Hematopoietic multipotent progenitor cell (in vitro differentiated cells): Measurements from ENCODE around the gene ARHGAP15. TPM values are rescaled to one million over a fixed set of nuclear protein-coding genes. Genes with fewer than 3 reads are reported as not detected.
"Not testable (repeated sequence)": the region's sequence is repeated elsewhere in the genome, so short reads cannot be mapped to it uniquely, and the experiment has no call there.

Source experiments
- DNase-seq, 3 donors: peaks; one replicate each; pipeline ENCODE4 v3.0.0-alpha.2; 2011 to 2015; ENCODE audit warnings: low read depth in 2 of 3, low spot score in 2 of 3
- total RNA-seq: library from RNA; depleted of rRNA; stranded (reverse); fragments of >200 nt; gene quantifications from one replicate; pipeline ENCODE4 v1.2.3, GENCODE V29; 2012

The ARHGAP15 gene
- total RNA-seq, 1 donor: 77.3 TPM

- no peak for DNase-seq
These were observed 385.2 kb downstream of the ARHGAP15 start for GRCh38 chr2:143514413-143514812.

- DNase-seq: no peak
These were observed 386.1 kb downstream of the ARHGAP15 start for GRCh38 chr2:143515318-143515717.

- DNase-seq: no peak
These were observed 390.3 kb downstream of the ARHGAP15 start for GRCh38 chr2:143519521-143519920.

- DNase-seq: no peak
These were observed 392.2 kb downstream of the ARHGAP15 start for GRCh38 chr2:143521396-143521795.

- no peak for DNase-seq
These were observed 393.5 kb downstream of the ARHGAP15 start for GRCh38 chr2:143522699-143523098.

GRCh38 chr2:143524119-143524553 is 394.9 kb downstream of the ARHGAP15 start:
- DNase-seq: no peak

- DNase-seq: no peak
These were observed 395.6 kb downstream of the ARHGAP15 start for GRCh38 chr2:143524559-143525401.

- peak in 1 of 3 donors; percentile 9 for DNase-seq
These were observed 396.2 kb downstream of the ARHGAP15 start for GRCh38 chr2:143525402-143525860.

GRCh38 chr2:143526498-143526897 is 397.3 kb downstream of the ARHGAP15 start:
- DNase-seq: no peak

GRCh38 chr2:143528021-143528420 is 398.8 kb downstream of the ARHGAP15 start:
- no peak for DNase-seq

GRCh38 chr2:143529118-143529720 is 400.0 kb downstream of the ARHGAP15 start:
- DNase-seq: no peak

- DNase-seq: no peak
These were observed 401.5 kb downstream of the ARHGAP15 start for GRCh38 chr2:143530758-143531157.

GRCh38 chr2:143532061-143532460 is 402.8 kb downstream of the ARHGAP15 start:
- DNase-seq: no peak

- DNase-seq: no peak
These were observed 404.6 kb downstream of the ARHGAP15 start for GRCh38 chr2:143533846-143534245.

GRCh38 chr2:143535802-143536201 is 406.6 kb downstream of the ARHGAP15 start:
- DNase-seq: no peak

- not testable (repeated sequence) for DNase-seq
These were observed 412.7 kb downstream of the ARHGAP15 start for GRCh38 chr2:143541899-143542298.

- DNase-seq: no peak
These were observed 416.1 kb downstream of the ARHGAP15 start for GRCh38 chr2:143545059-143545948.

GRCh38 chr2:143545949-143546255 is 416.7 kb downstream of the ARHGAP15 start:
- no peak for DNase-seq

GRCh38 chr2:143548032-143548431 is 418.8 kb downstream of the ARHGAP15 start:
- DNase-seq: no peak

- no peak for DNase-seq
These were observed 421.3 kb downstream of the ARHGAP15 start for GRCh38 chr2:143550500-143550899.

- no peak for DNase-seq
These were observed 422.9 kb downstream of the ARHGAP15 start for GRCh38 chr2:143551971-143552650.
